ENCODE measurements around the gene MIB1.
"Not testable (repeated sequence)": the region's sequence is repeated elsewhere in the genome, so short reads cannot be mapped to it uniquely, and the experiment has no call there.

The MIB1 gene

GRCh38 chr18:21741562-21742314 is 1.1 kb downstream of the MIB1 start:
- in situ Hi-C loops (cut with HindIII; ENCODE audit: low pct_ligation_motif_present, low pct_unique_long_range_greater_than_20kb, low sequenced_read_pairs): no loop called here

GRCh38 chr18:21742315-21742687 is 1.7 kb downstream of the MIB1 start:
- DNase-seq: peak; percentile 8
- in situ Hi-C loops (cut with HindIII; ENCODE audit: low pct_ligation_motif_present, low pct_unique_long_range_greater_than_20kb, low sequenced_read_pairs): no loop called here

More at GRCh38 chr18:21741562-21742314, 1.1 kb downstream of the MIB1 start:
- DNase-seq: peak; percentile 8

- DNase-seq: no peak
- in situ Hi-C loops (cut with HindIII; ENCODE audit: low pct_ligation_motif_present, low pct_unique_long_range_greater_than_20kb, low sequenced_read_pairs): no loop called here
Measured at GRCh38 chr18:21743166-21743832, 2.7 kb downstream of the MIB1 start.

- in situ Hi-C loops (cut with HindIII; ENCODE audit: low pct_ligation_motif_present, low pct_unique_long_range_greater_than_20kb, low sequenced_read_pairs): no loop called here
Measured at GRCh38 chr18:21745231-21745630, 4.6 kb downstream of the MIB1 start.

GRCh38 chr18:21747268-21747667 is 6.7 kb downstream of the MIB1 start:
- DNase-seq: no peak
- in situ Hi-C loops (cut with HindIII; ENCODE audit: low pct_ligation_motif_present, low pct_unique_long_range_greater_than_20kb, low sequenced_read_pairs): no loop called here

More at GRCh38 chr18:21745231-21745630, 4.6 kb downstream of the MIB1 start:
- DNase-seq: no peak

GRCh38 chr18:21747764-21748693 is 7.4 kb downstream of the MIB1 start:
- in situ Hi-C loops (cut with HindIII; ENCODE audit: low pct_ligation_motif_present, low pct_unique_long_range_greater_than_20kb, low sequenced_read_pairs): no loop called here

GRCh38 chr18:21757833-21758232 is 17.2 kb downstream of the MIB1 start:
- in situ Hi-C loops (cut with HindIII; ENCODE audit: low pct_ligation_motif_present, low pct_unique_long_range_greater_than_20kb, low sequenced_read_pairs): no loop called here

More at GRCh38 chr18:21747764-21748693, 7.4 kb downstream of the MIB1 start:
- DNase-seq: no peak

GRCh38 chr18:21759836-21760235 is 19.2 kb downstream of the MIB1 start:
- in situ Hi-C loops (cut with HindIII; ENCODE audit: low pct_ligation_motif_present, low pct_unique_long_range_greater_than_20kb, low sequenced_read_pairs): no loop called here
- DNase-seq: no peak

More at GRCh38 chr18:21757833-21758232, 17.2 kb downstream of the MIB1 start:
- DNase-seq: no peak

GRCh38 chr18:21760321-21760720 is 19.7 kb downstream of the MIB1 start:
- in situ Hi-C loops (cut with HindIII; ENCODE audit: low pct_ligation_motif_present, low pct_unique_long_range_greater_than_20kb, low sequenced_read_pairs): no loop called here
- no peak for DNase-seq

GRCh38 chr18:21761471-21762115 is 21.0 kb downstream of the MIB1 start:
- no peak for DNase-seq
- in situ Hi-C loops (cut with HindIII; ENCODE audit: low pct_ligation_motif_present, low pct_unique_long_range_greater_than_20kb, low sequenced_read_pairs): no loop called here

- DNase-seq: no peak
- in situ Hi-C loops (cut with HindIII; ENCODE audit: low pct_ligation_motif_present, low pct_unique_long_range_greater_than_20kb, low sequenced_read_pairs): no loop called here
Measured at GRCh38 chr18:21762181-21762772, 21.7 kb downstream of the MIB1 start.

- no peak for DNase-seq
- in situ Hi-C loops (cut with HindIII; ENCODE audit: low pct_ligation_motif_present, low pct_unique_long_range_greater_than_20kb, low sequenced_read_pairs): no loop called here
Measured at GRCh38 chr18:21763846-21764646, 23.5 kb downstream of the MIB1 start.

- in situ Hi-C loops (cut with HindIII; ENCODE audit: low pct_ligation_motif_present, low pct_unique_long_range_greater_than_20kb, low sequenced_read_pairs): no loop called here
Measured at GRCh38 chr18:21769206-21769605, 28.6 kb downstream of the MIB1 start.

GRCh38 chr18:21774722-21775121 is 34.1 kb downstream of the MIB1 start:
- DNase-seq: no peak

More at GRCh38 chr18:21769206-21769605, 28.6 kb downstream of the MIB1 start:
- no peak for DNase-seq

GRCh38 chr18:21777814-21778213 is 37.2 kb downstream of the MIB1 start:
- DNase-seq: no peak
- in situ Hi-C loops (cut with HindIII; ENCODE audit: low pct_ligation_motif_present, low pct_unique_long_range_greater_than_20kb, low sequenced_read_pairs): no loop called here

More at GRCh38 chr18:21774722-21775121, 34.1 kb downstream of the MIB1 start:
- in situ Hi-C loops (cut with HindIII; ENCODE audit: low pct_ligation_motif_present, low pct_unique_long_range_greater_than_20kb, low sequenced_read_pairs): no loop called here

GRCh38 chr18:21786526-21786925 is 45.9 kb downstream of the MIB1 start:
- in situ Hi-C loops (cut with HindIII; ENCODE audit: low pct_ligation_motif_present, low pct_unique_long_range_greater_than_20kb, low sequenced_read_pairs): no loop called here
- DNase-seq: no peak

- DNase-seq; in situ Hi-C loops (cut with HindIII; ENCODE audit: low pct_ligation_motif_present, low pct_unique_long_range_greater_than_20kb, low sequenced_read_pairs): not testable (repeated sequence)
Measured at GRCh38 chr18:21796089-21796488, 55.5 kb downstream of the MIB1 start.
